SK-N-SH treated with all-trans-retinoic acid at 6 μM for 48 hours (cell line): Measurements from ENCODE around the gene ENTR1.

Experiments
- ATAC-seq: fragments of 200-7000 bp; cut with Tn5 transposase; 3 replicates; pipeline ENCODE4 v1.9.1; 2020; ENCODE audit warnings: mild to moderate bottlenecking, moderate library complexity
- ARNTL ChIP-seq: fragments of 450-650 bp; formaldehyde crosslinking; IDR thresholded peaks from 2 replicates; pipeline ENCODE4 v1.5.0; 2020; ENCODE audit warnings: low read depth, mild to moderate bottlenecking, moderate library complexity, borderline replicate concordance
- BACH2 ChIP-seq: fragments of 250-450 bp; sonication (Bioruptor Pico); IDR thresholded peaks from 2 replicates; pipeline ENCODE4 v1.9.0; 2021; ENCODE audit warnings: mild to moderate bottlenecking, borderline replicate concordance
- ESRRG ChIP-seq: fragments of 250-450 bp; sonication (Bioruptor Pico); IDR thresholded peaks from 2 replicates; pipeline ENCODE4 v1.6.1; 2021; ENCODE audit warnings: mild to moderate bottlenecking
- ISL1 ChIP-seq: fragments of 250-450 bp; sonication (Bioruptor Pico); IDR thresholded peaks from 2 replicates; pipeline ENCODE4 v2.1.2; 2022; ENCODE audit warnings: mild to moderate bottlenecking, moderate library complexity
- PATZ1 ChIP-seq: fragments of 250-450 bp; sonication (Bioruptor Pico); IDR thresholded peaks from 2 replicates; pipeline ENCODE4 v1.8.0; 2020; ENCODE audit warnings: mild to moderate bottlenecking, moderate library complexity, borderline replicate concordance
- SNAI2 ChIP-seq: fragments of 250-450 bp; sonication (Bioruptor Pico); IDR thresholded peaks from 2 replicates; pipeline ENCODE4 v1.5.0; 2020; ENCODE audit warnings: mild to moderate bottlenecking, moderate library complexity
- TCF4 ChIP-seq: fragments of 250-450 bp; sonication (Bioruptor Pico); IDR thresholded peaks from 2 replicates; pipeline ENCODE4 v1.8.0; 2021; ENCODE audit warnings: mild to moderate bottlenecking, moderate library complexity, borderline replicate concordance
- TOX ChIP-seq: fragments of 250-450 bp; sonication (Bioruptor Pico); IDR thresholded peaks from 2 replicates; pipeline ENCODE4 v1.8.0; 2021; ENCODE audit warnings: mild to moderate bottlenecking, moderate library complexity, borderline replicate concordance
- ZC3H10 ChIP-seq: fragments of 250-450 bp; sonication (Bioruptor Pico); IDR thresholded peaks from 2 replicates; pipeline ENCODE4 v1.5.1; 2021; ENCODE audit warnings: mild to moderate bottlenecking, moderate library complexity
- ZFP3 ChIP-seq: fragments of 250-450 bp; sonication (Bioruptor Pico); IDR thresholded peaks from 2 replicates; pipeline ENCODE4 v1.5.0; 2020; ENCODE audit warnings: mild to moderate bottlenecking, moderate library complexity
- ZFP30 ChIP-seq: fragments of 450-650 bp; formaldehyde crosslinking; IDR thresholded peaks from 2 replicates; pipeline ENCODE4 v1.5.0; 2022; ENCODE audit warnings: mild to moderate bottlenecking, moderate library complexity
- ZNF565 ChIP-seq: fragments of 450-650 bp; formaldehyde crosslinking; conservative IDR thresholded peaks from 2 replicates; pipeline ENCODE4 v1.5.0; 2020; ENCODE audit warnings: low read depth, mild to moderate bottlenecking, moderate library complexity
- ZNF70 ChIP-seq: fragments of 450-650 bp; formaldehyde crosslinking; IDR thresholded peaks from 2 replicates; pipeline ENCODE4 v1.5.0; 2020; ENCODE audit warnings: mild to moderate bottlenecking, moderate library complexity
- ZNF8 ChIP-seq: fragments of 450-650 bp; formaldehyde crosslinking; IDR thresholded peaks from 2 replicates; pipeline ENCODE4 v1.5.0; 2020; ENCODE audit warnings: mild to moderate bottlenecking, moderate library complexity
- TF ChIP-seq, protein P1 (sequence below): fragments of 250-450 bp; sonication (Bioruptor Pico); IDR thresholded peaks from 2 replicates; pipeline ENCODE4 v1.8.0; 2021; ENCODE audit warnings: low read depth, mild to moderate bottlenecking, moderate library complexity, borderline replicate concordance
- TF ChIP-seq, protein P2 (sequence below): fragments of 250-450 bp; sonication (Bioruptor Pico); IDR thresholded peaks from 2 replicates; pipeline ENCODE4 v1.5.1; 2020; ENCODE audit warnings: low read depth, mild to moderate bottlenecking, moderate library complexity
- TF ChIP-seq, protein P3 (sequence below): fragments of 250-450 bp; sonication (Bioruptor Pico); IDR thresholded peaks from 2 replicates; pipeline ENCODE4 v1.5.1; 2021; ENCODE audit warnings: mild to moderate bottlenecking, moderate library complexity

Gene ENTR1

GRCh38 chr9:136353757-136354488 is 56.5 kb downstream of the ENTR1 start:
- TF ChIP-seq SNAI2 (CRISPR knock-in tag) (no peak), ARNTL (CRISPR knock-in tag) (no peak), ESRRG (CRISPR knock-in tag) (no peak), ZFP30 (CRISPR knock-in tag) (no peak)
- TF ChIP-seq, protein P1, sequence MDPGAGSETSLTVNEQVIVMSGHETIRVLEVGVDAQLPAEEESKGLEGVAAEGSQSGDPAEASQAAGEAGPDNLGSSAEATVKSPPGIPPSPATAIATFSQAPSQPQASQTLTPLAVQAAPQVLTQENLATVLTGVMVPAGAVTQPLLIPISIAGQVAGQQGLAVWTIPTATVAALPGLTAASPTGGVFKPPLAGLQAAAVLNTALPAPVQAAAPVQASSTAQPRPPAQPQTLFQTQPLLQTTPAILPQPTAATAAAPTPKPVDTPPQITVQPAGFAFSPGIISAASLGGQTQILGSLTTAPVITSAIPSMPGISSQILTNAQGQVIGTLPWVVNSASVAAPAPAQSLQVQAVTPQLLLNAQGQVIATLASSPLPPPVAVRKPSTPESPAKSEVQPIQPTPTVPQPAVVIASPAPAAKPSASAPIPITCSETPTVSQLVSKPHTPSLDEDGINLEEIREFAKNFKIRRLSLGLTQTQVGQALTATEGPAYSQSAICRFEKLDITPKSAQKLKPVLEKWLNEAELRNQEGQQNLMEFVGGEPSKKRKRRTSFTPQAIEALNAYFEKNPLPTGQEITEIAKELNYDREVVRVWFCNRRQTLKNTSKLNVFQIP (CRISPR knock-in tag): no peak
- TF ChIP-seq, protein P2, sequence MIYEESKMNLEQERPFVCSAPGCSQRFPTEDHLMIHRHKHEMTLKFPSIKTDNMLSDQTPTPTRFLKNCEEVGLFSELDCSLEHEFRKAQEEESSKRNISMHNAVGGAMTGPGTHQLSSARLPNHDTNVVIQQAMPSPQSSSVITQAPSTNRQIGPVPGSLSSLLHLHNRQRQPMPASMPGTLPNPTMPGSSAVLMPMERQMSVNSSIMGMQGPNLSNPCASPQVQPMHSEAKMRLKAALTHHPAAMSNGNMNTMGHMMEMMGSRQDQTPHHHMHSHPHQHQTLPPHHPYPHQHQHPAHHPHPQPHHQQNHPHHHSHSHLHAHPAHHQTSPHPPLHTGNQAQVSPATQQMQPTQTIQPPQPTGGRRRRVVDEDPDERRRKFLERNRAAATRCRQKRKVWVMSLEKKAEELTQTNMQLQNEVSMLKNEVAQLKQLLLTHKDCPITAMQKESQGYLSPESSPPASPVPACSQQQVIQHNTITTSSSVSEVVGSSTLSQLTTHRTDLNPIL: no peak
- no peak; the same call in 2 of the 3 replicates for ATAC-seq

DNA sequence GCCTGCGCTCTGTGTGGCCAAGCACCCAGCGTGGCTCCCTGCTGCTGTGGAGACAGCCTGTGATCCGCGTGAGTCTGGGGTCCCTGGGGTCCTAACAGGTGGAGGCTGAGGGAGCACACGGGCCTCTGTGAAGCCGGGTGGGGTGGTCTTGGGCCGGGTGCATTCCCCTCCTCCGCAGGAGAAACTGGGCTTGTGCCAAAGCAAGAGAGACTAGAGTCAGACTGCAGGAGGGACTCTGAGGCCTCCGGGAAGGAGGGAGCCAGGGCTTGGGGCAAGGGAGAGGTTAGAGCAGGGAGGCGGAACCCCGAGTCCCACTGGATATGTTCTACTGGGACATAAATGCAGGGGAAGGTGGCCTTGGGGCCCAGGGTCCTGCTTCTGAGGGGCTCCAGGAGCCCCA is 57.3 kb downstream of the ENTR1 start:
- no peak for TF ChIP-seq BACH2 (CRISPR knock-in tag)
- TF ChIP-seq SNAI2 (CRISPR knock-in tag): no peak
- TF ChIP-seq ZNF565: no peak
- TF ChIP-seq ZNF70 (CRISPR knock-in tag): no peak
- TF ChIP-seq ISL1 (CRISPR knock-in tag): no peak
- no peak for TF ChIP-seq ZNF8
- no peak for TF ChIP-seq ZFP3 (CRISPR knock-in tag)
- TF ChIP-seq, protein P3, sequence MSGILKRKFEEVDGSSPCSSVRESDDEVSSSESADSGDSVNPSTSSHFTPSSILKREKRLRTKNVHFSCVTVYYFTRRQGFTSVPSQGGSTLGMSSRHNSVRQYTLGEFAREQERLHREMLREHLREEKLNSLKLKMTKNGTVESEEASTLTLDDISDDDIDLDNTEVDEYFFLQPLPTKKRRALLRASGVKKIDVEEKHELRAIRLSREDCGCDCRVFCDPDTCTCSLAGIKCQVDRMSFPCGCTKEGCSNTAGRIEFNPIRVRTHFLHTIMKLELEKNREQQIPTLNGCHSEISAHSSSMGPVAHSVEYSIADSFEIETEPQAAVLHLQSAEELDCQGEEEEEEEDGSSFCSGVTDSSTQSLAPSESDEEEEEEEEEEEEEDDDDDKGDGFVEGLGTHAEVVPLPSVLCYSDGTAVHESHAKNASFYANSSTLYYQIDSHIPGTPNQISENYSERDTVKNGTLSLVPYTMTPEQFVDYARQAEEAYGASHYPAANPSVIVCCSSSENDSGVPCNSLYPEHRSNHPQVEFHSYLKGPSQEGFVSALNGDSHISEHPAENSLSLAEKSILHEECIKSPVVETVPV (CRISPR knock-in tag): no peak
- no peak for ATAC-seq

- peak; percentile 6 for ATAC-seq
- TF ChIP-seq ZNF8: no peak
- no peak for TF ChIP-seq PATZ1 (CRISPR knock-in tag)
- no peak for TF ChIP-seq ISL1 (CRISPR knock-in tag)
- no peak for TF ChIP-seq TCF4
- TF ChIP-seq ZFP3 (CRISPR knock-in tag): no peak
- no peak for TF ChIP-seq ZNF565
- TF ChIP-seq ZFP30 (CRISPR knock-in tag): no peak
- no peak for TF ChIP-seq ZC3H10 (CRISPR knock-in tag)
- no peak for TF ChIP-seq TOX (CRISPR knock-in tag)
Observed at GRCh38 chr9:136352682-136353081, 57.7 kb downstream of the ENTR1 start.
